Stimulated activated CD4-positive, alpha-beta T cell treated with anti-CD3 and anti-CD28 coated beads, TNF-alpha, amount 100 ng/mL, for 48 hours (primary cell): ENCODE data around the gene TPRG1.

Experiments used
- DNase-seq, 3 donors: peaks; one replicate each; pipeline ENCODE4 v3.0.0-alpha.2; 2020; ENCODE audit warnings: low read depth in 3 of 3

TPRG1 gene

DNA sequence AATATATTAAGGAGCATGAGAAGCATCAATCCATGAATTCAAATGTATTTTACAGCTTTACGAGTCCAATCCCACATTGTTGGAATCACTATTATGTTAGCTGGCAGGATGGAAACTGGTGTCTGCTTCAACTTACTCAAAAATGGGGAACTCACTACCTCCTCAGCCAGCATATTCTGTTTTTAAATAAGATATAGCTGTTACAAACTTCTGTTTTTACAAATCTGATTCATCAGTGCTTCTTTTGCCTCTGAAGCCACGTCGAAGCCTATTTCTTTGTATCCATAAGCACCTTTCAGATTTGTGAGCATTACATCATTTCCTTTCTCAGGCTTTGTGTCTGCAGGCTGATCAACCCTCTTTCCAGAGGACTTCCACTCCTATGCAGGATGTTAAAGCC lies 105.9 kb downstream of the TPRG1 start:
- DNase-seq, result no peak

DNA sequence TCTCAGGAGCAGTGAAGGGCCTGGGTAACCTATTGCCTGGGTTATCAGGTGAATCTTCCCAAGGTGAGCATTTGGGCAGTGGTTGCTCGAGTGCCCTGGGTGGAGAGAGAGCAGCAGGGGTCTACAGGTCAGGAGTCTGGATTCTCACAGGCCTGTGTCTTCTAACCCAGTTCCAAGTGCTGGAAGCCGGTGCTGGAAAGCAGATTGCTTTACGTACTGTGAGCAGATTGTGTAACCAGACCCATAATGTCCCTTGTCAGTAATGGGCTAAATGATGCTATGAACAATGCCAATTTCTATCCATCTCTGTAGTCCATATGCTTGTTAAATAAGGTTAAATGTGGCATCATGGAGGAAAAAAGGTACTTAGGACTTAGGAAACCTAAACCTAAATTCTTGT lies 106.5 kb downstream of the TPRG1 start:
- DNase-seq, result no peak

DNA sequence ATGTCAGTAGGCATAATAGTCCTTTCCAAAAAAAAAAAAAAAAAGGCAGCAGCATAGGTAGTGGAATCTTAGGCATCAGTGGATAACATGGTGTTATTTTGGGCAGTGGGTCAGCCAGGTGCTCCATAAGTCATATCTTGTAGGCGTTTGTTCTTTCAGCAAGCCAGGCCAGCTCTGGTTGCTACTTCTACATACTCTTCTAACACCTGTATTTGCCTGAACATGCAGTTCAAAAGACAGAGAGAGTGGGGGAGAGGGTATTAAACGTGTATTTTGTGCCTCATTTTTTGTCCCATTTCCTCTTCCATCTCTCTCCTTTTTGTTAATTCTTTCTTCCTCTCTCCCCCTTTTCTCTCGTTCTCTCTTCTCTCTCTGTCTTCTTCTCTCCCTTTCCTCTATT lies 110.4 kb downstream of the TPRG1 start:
- DNase-seq, result no peak

DNA sequence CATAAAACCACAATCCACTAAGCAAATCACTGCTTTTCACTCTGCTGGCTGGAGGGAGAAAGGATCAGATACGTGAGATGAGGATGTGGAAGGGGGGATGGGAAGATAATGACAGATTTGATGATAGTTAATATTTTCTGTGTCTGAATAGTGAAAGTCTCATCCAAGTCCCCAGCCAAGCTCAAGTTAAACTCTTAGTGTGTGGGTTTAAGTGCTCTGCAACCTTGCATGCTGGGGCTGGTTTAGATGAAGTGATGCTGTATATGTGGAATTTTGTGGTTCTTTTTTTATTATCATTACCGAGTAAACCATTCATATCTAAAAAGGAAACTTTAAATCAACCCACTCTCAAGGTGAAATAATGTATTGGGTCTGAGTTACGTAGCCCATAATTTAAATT lies 111.0 kb downstream of the TPRG1 start:
- no peak for DNase-seq

DNA sequence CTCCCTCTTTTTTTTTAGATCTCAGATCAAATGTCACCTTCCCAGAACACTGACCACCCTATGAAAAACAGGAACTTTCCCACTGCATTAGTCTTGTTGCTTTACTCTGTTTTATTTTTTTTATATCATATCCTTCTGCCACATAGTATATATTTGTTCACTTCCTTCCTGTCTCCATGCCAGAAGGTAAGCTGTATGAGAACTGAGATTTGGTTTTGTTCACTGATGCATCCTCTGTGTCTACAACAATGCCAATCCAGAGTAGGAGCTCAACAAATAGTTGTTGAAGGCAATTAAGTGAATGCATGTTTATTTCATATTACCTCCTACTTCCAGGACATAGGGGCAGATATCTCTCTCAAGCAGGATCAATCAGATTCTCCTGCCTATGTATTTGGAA lies 114.4 kb downstream of the TPRG1 start:
- no peak for DNase-seq

DNA sequence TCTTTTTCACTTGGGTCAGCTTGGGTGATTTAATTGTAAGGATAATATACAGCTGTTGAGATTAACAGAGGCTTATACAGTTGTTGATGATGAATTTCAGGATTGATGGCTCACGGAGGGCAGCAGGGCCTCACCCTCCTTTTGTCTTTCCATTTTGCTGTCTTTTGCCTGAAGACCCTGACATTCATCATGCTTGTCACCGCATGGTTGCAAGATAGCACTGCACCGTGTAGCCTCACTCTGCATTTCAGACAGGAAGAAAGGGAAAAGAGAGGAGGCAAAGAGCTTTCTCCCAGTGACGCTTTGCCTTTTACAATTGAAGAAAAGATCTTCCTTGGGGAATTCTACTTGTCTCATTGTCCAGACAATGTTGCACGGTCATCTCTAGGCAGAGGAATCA lies 115.1 kb downstream of the TPRG1 start:
- DNase-seq, result no peak

DNA sequence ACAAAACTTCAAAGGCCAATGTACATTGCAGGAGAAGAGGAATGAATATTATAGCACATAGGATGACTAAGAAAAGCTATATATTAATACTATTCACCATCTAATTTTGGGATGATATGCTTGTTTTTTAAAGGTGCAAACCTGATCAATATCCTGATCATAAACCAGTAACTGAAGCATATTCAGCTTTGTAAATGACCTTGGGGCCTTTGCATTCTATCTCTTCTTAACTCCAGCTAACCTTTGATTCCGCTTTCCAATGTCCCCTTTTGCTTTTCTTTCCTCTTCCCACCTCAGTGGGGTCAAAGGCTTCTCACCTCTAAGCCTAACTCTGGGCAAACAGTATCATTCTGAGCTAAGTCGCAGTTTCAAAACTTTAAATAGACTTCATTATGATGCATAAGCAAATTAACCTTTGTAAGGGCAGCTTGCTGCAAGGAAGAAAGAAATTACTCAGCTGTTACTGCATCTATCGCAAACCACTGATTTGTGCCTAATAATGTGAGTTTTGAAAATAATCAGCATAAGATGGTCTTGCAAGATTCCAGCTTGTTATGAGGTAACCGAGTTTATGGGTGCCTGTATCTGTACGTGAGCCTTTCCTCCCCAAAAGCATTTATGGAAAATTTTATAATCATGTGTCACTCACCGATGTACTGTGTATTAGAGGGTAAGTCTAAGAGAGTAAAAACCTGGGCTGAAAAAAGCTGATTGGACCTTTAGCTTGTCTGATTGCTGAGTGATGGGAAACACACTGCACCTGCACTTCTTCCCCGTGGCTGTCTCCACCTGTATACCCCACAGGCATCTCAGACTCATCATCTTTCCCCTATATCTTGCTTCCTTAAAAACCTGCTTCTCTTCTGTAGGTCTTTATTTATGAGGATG lies 116.8 kb downstream of the TPRG1 start:
- DNase-seq, result no peak

DNA sequence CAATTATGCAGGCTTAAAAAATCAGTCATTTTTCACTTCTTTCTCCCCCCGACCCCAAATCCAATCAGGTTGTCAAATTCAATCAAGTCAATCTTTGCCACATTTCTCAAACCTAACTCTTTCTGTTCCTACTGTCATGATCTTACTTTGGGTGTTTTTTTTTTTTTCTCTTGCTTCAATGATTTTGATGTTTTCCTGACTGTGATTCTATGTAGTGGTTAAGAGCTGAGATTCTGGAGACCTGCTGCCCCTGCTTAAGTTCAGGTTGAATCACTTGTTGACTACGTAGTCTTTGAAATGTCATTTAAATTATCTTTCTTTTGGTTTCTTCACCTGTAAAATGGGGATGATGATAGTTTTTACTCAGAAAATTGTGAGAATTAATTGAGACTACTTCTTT lies 117.5 kb downstream of the TPRG1 start:
- no peak for DNase-seq

DNA sequence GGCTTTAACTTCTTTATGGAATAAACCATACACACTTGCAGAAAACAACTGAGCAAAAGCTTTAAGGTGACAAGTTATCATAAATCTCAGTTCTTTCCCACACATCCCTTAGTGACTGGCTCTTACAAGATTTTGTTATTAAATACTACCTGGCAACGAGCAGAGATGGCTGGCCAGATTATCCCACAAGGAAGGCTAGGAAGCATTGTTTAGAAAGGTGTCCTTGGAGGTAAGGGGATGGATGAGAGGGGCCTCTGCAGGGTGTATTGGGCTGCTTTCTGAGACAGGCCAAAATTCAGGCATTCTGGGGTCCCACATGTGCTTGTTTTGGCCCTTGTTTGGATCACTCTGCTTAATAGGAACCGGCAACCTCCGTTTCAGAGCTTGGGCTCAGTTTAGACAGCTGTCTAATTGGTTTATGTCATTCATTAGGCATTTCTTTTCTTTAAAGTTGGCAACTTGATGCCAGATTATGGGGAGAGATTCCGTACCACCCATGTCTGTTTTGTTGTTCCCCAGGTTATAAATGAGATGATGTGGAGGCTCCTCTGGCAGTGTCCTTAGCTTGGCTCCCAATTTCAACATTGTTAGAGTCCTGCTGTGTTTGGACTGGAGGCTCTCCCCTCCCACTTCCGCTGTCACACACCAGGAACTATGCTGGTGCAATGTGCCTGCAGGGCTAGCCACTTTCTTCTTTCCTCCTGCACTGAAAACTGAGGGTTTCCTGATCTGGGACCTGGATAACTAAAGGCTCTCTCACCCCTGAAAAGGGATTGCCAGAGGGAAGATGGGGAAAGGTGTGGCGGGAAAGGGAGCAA lies 121.1 kb downstream of the TPRG1 start:
- no peak for DNase-seq

DNA sequence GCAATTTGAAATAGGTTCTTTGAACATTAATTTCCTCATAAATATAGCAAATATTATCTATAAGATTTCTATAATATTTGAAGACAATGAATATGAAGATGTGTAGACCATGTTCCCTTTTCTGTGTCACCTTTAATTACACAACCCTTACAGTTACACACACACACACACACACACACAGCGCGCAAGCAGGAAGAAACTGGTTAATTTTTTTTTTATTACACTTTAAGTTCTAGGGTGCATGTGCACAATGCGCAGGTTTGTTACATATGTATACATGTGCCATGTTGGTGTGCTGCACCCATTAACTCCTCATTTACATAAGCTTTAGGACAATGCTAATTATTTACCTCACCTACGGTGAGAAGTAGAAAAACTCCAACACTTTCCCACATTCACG lies 122.9 kb downstream of the TPRG1 start:
- no peak for DNase-seq

DNA sequence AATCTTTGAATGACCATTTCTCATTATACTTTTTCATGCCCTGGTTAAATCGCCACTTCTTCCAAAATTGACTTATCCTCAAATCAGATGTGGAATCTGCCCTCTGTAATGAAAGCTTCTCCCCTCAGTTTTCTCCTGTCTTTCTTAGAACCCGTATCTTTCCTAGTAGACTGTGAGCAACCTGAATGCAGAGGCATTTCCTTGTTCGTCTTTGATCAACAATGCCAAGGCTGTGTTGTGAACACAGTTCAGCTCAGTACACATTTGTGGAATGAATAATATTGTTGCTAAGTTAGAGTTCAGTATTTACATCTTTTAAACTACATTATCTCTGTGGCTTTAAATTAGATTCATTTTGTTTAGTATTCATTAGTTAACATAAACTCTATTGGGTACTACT lies 123.3 kb downstream of the TPRG1 start:
- no peak for DNase-seq

DNA sequence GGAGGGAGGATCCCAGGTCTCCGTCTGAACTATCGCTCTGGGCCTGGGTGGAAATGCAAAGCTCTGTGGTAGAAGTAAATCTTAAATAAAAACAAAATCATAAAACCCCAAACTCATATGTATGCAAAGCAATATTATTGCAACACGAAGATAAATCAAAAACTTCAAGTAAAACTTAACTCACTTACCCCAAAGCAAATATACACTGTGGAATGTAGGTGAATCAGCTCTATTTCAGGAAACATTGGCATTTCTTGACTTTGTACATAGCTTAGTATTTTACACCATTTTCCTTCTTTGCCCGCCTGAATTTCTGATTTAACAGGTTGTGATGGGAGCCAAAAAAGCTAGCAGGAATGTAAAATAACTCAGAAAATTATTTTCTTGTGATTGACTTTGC lies 126.2 kb downstream of the TPRG1 start:
- no peak for DNase-seq

DNA sequence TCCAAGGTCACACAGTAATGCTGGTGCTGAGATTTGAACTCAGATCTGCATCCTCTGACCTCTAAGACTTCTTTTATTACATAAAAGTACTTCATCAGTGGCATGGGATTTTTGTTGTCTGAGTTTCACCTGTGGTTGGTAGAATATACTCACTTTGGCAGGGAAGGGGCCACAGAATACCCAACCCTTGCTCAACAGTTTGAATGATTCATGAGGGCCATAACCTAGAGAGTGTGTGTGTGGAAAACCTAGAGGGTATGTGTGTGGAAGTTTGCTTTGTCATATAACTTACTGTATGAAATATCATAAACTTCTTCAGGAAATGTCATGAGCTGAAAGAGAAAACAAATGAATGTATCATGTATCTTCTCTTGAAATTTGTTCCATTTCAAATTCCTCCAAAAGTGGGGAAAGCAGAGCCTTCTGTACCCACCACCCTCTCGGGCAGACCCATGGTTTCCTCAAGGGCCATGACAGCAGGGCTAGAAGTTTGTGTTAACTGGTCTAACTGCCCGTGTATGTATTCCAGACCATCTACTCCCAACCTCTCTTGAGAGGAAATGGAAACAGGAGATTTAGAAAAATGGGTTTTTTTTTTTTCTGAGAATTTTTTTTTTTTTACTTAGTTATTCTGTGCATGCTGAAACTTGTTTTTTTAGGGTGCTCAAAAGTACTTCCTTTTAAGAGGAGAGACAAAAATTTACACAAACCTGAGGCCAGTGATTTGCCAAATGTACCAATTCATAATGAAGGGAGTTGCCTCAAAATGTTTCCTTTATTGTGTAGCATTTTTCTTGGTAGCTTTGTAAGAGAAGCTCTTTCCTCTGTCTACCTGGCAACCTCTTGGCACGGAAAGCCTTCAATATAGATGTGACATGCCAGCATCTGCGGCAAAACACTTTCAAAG lies 127.0 kb downstream of the TPRG1 start:
- no peak for DNase-seq

DNA sequence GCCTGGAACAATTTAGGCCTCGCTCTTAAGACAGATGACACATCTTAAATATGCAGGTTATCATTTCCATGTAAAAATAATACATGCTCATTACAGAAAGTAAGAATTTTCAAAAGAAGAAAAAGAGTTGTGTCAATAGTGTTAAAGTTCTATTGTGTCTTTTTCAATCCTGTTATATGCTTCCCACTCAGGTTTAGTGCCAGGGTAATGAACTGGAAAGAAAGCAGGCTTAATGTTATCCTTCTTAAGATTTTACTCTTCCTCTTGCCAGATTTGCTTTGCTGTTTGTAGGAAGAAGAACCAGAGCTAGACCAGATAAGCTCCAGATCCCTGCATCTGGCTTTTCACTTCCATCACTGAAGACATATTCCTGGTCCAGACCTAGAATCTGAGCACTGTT lies 128.6 kb downstream of the TPRG1 start:
- DNase-seq, result no peak

DNA sequence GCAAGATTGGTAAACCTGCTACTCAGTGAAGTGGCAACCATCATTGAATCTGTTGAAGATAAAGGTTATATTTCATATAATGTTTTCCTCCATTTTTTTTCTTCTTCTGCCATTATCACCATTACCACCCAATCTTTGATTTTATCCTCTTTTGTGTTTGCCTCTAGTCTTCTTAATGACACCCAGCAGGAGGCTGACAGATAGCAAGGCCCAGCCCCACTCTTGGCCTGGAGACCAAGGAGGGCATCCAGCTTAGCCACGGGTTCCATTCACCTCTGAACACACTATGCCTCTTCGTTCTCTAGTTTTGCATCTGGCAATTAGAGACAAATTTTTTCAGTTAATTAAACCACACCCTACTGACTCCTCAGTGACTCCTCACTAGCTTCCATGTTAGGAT lies 129.7 kb downstream of the TPRG1 start:
- no peak for DNase-seq

DNA sequence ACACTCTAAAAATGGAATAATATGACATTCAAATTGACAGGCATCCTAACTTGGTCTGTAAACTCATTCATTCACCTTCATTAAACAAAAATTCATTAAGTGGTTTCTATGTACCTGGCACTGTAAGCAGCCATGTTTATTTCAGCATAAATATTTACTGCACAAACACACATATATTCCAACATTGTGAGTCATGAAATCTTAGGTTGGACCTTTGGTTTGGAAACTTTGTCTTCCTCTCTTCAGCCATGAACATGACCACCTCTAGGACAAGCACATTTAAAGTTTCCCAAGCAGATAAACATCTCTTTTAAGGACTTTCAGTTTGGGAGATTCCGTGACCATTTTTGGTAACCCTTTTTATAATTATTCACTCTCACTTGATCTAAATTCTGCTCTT lies 131.8 kb downstream of the TPRG1 start:
- DNase-seq, result no peak

DNA sequence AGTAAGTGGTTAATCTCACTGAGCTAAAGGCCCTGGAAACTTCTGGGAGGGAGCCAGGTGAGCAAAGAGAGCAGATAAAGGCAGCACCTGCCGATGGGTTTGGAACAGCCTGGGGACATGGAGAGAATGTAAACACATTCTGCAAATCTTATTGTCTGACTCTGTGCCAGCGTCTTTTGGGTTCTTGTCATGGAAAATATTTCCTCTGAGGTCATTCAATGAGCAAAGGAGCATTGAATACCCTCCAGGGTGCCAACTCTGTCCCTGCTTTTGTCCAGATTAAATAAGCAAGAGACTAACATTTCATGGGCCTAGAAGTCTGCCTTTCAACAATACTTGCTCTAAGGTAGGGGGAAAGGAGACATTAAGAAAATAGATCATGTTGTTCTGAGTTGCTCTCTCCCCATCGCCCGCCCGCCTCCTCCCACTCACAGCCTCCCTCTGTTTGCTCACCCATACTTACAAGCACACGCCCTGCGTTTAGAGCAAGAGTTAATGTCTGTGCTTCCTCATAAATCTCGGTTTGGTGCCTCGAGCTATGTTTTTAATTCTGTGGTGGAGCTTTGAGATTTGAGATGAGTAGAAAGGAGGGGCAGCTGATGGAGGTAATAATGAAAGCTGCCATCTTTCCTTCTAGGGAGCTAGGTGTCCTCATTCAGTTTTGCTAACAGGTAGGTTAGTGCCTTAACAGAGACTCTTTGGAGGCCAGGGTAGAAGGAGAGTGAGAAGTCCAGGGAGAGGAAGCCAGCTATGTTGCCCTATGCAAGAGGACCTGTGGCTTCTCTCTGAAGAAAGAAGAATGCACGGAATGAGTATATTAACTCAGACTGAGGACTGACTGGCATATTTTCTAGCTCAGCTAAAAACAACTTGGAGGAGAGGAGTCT lies 132.9 kb downstream of the TPRG1 start:
- DNase-seq, result no peak

DNA sequence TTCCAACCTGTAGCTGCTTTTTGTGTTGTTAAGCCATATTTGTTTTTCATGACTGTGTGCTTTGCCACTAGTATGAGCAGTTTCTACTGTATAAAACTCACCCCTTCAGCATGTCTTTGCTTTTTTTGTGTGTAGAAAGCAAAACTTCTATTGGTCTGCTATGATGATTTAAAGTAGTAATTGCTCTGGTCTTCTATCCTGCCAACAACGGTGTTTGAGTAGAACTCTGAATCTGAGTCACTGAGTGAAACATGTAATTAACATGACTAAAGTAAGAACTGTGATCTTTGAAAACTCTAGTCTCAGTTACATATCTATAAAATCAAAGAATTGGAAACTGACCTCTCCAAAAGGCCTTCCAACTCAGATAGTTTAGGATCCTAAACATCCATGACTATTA lies 133.6 kb downstream of the TPRG1 start:
- no peak for DNase-seq

DNA sequence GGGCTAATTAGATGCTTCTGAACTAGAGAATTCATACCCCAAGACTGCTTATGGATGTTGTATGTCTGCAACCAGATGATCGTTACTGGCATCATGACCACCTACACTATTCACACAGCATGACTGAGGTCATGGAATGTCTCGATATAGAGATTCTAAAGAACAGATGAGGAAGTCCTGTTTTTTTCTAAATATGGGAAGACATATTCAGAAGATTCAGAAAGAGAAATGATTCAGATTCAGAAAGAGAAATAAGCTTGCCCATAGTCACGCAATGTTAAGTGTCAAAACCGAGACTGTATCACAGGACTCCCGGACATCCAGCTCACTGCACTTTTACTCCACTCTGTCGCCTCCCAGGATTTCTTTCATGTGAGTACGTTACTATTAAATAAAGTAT lies 136.2 kb downstream of the TPRG1 start:
- DNase-seq, result no peak

DNA sequence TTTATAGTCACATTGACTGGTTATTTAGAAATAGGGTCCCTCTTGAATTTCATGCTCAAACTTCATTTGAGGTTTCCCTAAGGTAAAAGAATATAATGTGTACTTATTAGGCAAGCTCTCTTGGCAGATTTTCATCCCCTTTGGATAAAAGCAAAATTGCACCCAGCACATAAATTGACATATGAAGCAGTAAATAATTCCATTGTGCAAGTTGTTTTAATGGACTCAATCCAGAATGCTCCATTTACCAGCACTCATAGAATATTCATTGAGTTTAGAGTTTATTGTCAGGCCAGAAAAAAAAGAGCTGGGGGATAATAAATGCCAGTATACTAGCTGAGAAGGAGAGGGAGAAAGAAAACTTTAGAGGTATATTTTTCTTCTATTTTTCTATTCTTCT lies 136.8 kb downstream of the TPRG1 start:
- DNase-seq, result no peak

DNA sequence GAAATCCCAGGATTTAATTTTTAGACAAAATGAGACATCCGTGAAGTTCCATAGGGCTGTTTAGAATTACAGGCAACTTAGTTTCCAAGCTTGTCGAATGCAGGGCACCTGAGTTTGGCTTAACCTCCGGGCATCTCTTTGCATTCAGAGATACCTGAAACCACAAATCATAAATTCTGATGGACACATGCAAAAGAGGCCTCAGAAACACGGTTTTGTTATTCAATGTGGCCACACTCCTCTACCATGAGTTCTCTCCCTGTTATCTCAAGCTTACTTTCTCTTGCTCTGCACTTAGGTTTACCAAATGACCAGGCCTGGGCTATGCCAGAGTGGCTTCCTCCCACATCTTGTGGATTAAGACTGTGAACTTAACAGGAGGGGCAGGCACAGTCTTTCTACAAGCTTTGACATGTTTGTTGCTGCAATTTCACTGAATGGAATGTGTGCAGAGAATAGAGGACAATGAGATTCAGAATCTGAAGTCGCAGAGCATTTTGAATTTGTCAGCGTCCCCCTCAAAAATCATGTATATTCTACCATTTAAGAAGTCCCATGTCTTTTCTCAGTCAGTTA lies 137.7 kb downstream of the TPRG1 start:
- no peak for DNase-seq
